ENCODE measurements around the gene DHRSX.

DHRSX gene

DNA sequence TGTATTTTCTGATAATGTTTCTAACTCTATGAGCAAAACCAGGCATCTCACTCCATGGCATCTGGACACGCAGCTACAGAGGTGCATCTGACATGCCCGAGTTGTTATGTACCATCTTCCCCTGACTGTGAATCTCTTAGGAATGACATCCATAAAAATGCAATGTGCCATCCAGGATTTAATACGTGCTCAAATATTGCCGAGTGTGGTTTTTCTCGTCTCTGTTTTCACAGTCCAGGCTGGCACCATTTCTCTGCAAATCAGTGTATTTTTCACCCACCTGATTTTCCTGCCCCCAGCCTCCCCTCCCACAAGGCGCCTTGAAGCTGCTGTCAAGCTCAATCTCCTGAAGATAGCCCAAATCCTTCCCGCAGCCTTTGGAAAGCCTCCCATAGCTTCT, 154.6 kb downstream of the DHRSX start:
- H3K4me1 ChIP-seq (ENCODE audit: control insufficient read depth in 2 of 2, insufficient read depth in 1 of 2, low read depth in 1 of 2, low read length in 2 of 2), result peaks cover 10 to 14% of the 10 kb centered on the region in 2 donors
- H3K36me3 ChIP-seq (replicated peaks in 1 of 2; ENCODE audit: control insufficient read depth in 2 of 2, insufficient read depth in 2 of 2, low read length in 2 of 2), result no peaks in the 10 kb centered on the region
- H3K23ac ChIP-seq (ENCODE audit: low read depth, low read length, poor library complexity), result no peak overlapping the region
- no peak overlapping the region for H2AFZ ChIP-seq (ENCODE audit: low read length)
- H3K79me1 ChIP-seq (ENCODE audit: low read depth, low read length), result peaks cover 2% of the 10 kb centered on the region
- no peak overlapping the region for H2BK15ac ChIP-seq (ENCODE audit: low read length)
- H3K14ac ChIP-seq (ENCODE audit: low read length), result no peak overlapping the region
- no peak overlapping the region for H2BK12ac ChIP-seq (ENCODE audit: low read length)
- no peak overlapping the region for H3K27ac ChIP-seq (replicated peaks; ENCODE audit: low read length)
- no peak overlapping the region for H4K91ac ChIP-seq (ENCODE audit: low read depth, low read length, poor library complexity)
- no peak overlapping the region for H2AK5ac ChIP-seq (ENCODE audit: low read depth, low read length)
- H3K9me3 ChIP-seq (replicated peaks in 1 of 2; ENCODE audit: control insufficient read depth in 2 of 2, insufficient read depth in 1 of 2, low read depth in 1 of 2, low read length in 2 of 2), result peaks cover 2 to 18% of the 10 kb centered on the region in 2 donors
- no peak overlapping the region for H3K9ac ChIP-seq (ENCODE audit: low read depth, low read length, poor library complexity)
- no CpG with 5 or more reads among the region's 7 CpGs for WGBS, 2 donors (ENCODE audit: extremely low coverage in 2 of 2, insufficient read length in 2 of 2, insufficient replicate concordance in 1 of 2)
- H3K4me3 ChIP-seq (ENCODE audit: low read length in 2 of 2), result no peak overlapping the region
- no peak for DNase-seq (ENCODE audit: low spot score)
- peaks cover 0 to 2% (median 0%) of the 10 kb centered on the region in 3 experiments for H3K27me3 ChIP-seq (ENCODE audit: control insufficient read depth in 3 of 3, insufficient read depth in 3 of 3, low read depth in 1 of 3, low read length in 3 of 3)
- no peak overlapping the region for H3K4ac ChIP-seq (ENCODE audit: low read length)
- H2BK120ac ChIP-seq (ENCODE audit: low read depth, low read length), result no peak overlapping the region
- no peak overlapping the region for H3K4me2 ChIP-seq (ENCODE audit: insufficient read depth, low read length, poor library complexity, severe bottlenecking)
- H2BK5ac ChIP-seq (ENCODE audit: low read length), result no peak overlapping the region
- no peak overlapping the region for H4K8ac ChIP-seq (ENCODE audit: low read depth, low read length)
- no peak overlapping the region for H3K18ac ChIP-seq (ENCODE audit: low read length)

DNA sequence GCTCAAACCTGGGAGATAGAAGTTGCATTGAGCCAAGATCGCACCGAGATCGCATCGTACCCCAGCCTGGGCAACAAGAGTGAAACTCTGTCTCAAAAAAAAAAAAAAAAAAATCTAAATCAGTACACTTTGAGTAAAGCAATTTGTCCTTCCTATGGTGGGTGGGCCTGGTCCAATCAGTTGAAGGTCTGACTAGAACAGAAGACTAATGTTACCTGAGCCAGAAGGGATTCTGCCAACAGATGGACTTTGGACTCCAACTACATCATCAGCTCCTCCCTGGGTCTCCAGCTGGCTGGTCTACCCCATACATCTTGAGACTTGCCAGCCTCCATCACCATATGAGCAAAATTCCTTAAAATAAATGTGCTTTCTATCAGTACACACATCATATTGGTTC, 155.2 kb downstream of the DHRSX start:
- Histone ChIP-seq H3K27me3 (ENCODE audit: control insufficient read depth in 3 of 3, insufficient read depth in 3 of 3, low read depth in 1 of 3, low read length in 3 of 3) (peaks cover 0 to 2% (median 0%) of the 10 kb centered on the region in 3 experiments), H3K4ac (ENCODE audit: low read length) (no peak overlapping the region)
- no CpG with 5 or more reads among the region's 4 CpGs for WGBS, 2 donors (ENCODE audit: extremely low coverage in 2 of 2, insufficient read length in 2 of 2, insufficient replicate concordance in 1 of 2)

GRCh38 chrX:2343413-2343812, 157.4 kb downstream of the DHRSX start:
- no peak overlapping the region for H3K27ac ChIP-seq (replicated peaks; ENCODE audit: low read length)

More for the DNA sequence above, 155.2 kb downstream of the DHRSX start:
- Histone ChIP-seq H3K4me3 (ENCODE audit: low read length in 2 of 2) (no peak overlapping the region), H2BK15ac (ENCODE audit: low read length) (no peak overlapping the region), H3K4me2 (ENCODE audit: insufficient read depth, low read length, poor library complexity, severe bottlenecking) (no peak overlapping the region), H3K79me1 (ENCODE audit: low read depth, low read length) (peaks cover 2% of the 10 kb centered on the region), H2BK12ac (ENCODE audit: low read length) (no peak overlapping the region), H3K9me3 (replicated peaks in 1 of 2; ENCODE audit: control insufficient read depth in 2 of 2, insufficient read depth in 1 of 2, low read depth in 1 of 2, low read length in 2 of 2) (peaks cover 5 to 18% of the 10 kb centered on the region in 2 donors), H2BK5ac (ENCODE audit: low read length) (no peak overlapping the region), H3K4me1 (ENCODE audit: control insufficient read depth in 2 of 2, insufficient read depth in 1 of 2, low read depth in 1 of 2, low read length in 2 of 2) (peaks cover 12 to 14% of the 10 kb centered on the region in 2 donors), H4K8ac (ENCODE audit: low read depth, low read length) (no peak overlapping the region), H2BK120ac (ENCODE audit: low read depth, low read length) (no peak overlapping the region), H3K9ac (ENCODE audit: low read depth, low read length, poor library complexity) (no peak overlapping the region), H3K23ac (ENCODE audit: low read depth, low read length, poor library complexity) (no peak overlapping the region), H3K27ac (replicated peaks; ENCODE audit: low read length) (no peak overlapping the region), H2AFZ (ENCODE audit: low read length) (no peak overlapping the region), H4K91ac (ENCODE audit: low read depth, low read length, poor library complexity) (no peak overlapping the region), H2AK5ac (ENCODE audit: low read depth, low read length) (no peak overlapping the region), H3K18ac (ENCODE audit: low read length) (no peak overlapping the region), H3K36me3 (replicated peaks in 1 of 2; ENCODE audit: control insufficient read depth in 2 of 2, insufficient read depth in 2 of 2, low read length in 2 of 2) (no peaks in the 10 kb centered on the region), H3K14ac (ENCODE audit: low read length) (no peak overlapping the region)
- DNase-seq (ENCODE audit: low spot score), result no peak

DNA sequence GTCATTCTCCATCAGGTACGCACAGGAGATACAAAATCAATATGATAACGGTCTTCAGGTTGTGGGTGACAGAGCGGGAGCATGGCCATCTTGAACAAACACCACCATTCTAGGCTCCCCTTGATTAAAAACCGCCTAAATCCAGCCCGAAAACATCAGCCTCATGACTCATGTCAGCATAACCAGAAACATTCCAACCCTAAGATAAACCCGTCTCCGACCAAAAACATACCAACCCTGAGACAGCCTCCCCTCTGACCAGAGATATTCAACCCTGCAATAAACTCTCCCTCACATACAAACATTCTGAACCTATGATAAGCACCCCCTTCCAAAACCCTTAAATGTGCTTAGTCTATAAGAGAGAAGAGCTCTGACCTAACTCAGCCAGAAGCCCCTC, 157.9 kb downstream of the DHRSX start:
- Histone ChIP-seq H2BK5ac (ENCODE audit: low read length) (no peak overlapping the region), H4K91ac (ENCODE audit: low read depth, low read length, poor library complexity) (no peak overlapping the region), H3K27me3 (ENCODE audit: control insufficient read depth in 3 of 3, insufficient read depth in 3 of 3, low read depth in 1 of 3, low read length in 3 of 3) (peaks cover 0 to under 1% (median 0%) of the 10 kb centered on the region in 3 experiments), H3K9ac (ENCODE audit: low read depth, low read length, poor library complexity) (no peak overlapping the region), H3K4me3 (ENCODE audit: low read length in 2 of 2) (no peak overlapping the region), H3K9me3 (replicated peaks in 1 of 2; ENCODE audit: control insufficient read depth in 2 of 2, insufficient read depth in 1 of 2, low read depth in 1 of 2, low read length in 2 of 2) (peaks cover 5 to 24% of the 10 kb centered on the region in 2 donors), H2BK15ac (ENCODE audit: low read length) (no peak overlapping the region), H3K4me1 (ENCODE audit: control insufficient read depth in 2 of 2, insufficient read depth in 1 of 2, low read depth in 1 of 2, low read length in 2 of 2) (peaks cover 3 to 4% of the 10 kb centered on the region in 2 donors), H4K8ac (ENCODE audit: low read depth, low read length) (no peak overlapping the region), H3K18ac (ENCODE audit: low read length) (no peak overlapping the region), H3K14ac (ENCODE audit: low read length) (no peak overlapping the region), H3K36me3 (replicated peaks in 1 of 2; ENCODE audit: control insufficient read depth in 2 of 2, insufficient read depth in 2 of 2, low read length in 2 of 2) (no peaks in the 10 kb centered on the region), H3K79me1 (ENCODE audit: low read depth, low read length) (peaks cover 2% of the 10 kb centered on the region), H2AK5ac (ENCODE audit: low read depth, low read length) (no peak overlapping the region), H3K27ac (replicated peaks; ENCODE audit: low read length) (no peak overlapping the region), H3K4me2 (ENCODE audit: insufficient read depth, low read length, poor library complexity, severe bottlenecking) (no peak overlapping the region), H2AFZ (ENCODE audit: low read length) (no peak overlapping the region), H3K23ac (ENCODE audit: low read depth, low read length, poor library complexity) (no peak overlapping the region), H2BK12ac (ENCODE audit: low read length) (no peak overlapping the region), H2BK120ac (ENCODE audit: low read depth, low read length) (no peak overlapping the region), H3K4ac (ENCODE audit: low read length) (no peak overlapping the region)
- WGBS, 2 donors (ENCODE audit: extremely low coverage in 2 of 2, insufficient read length in 2 of 2, insufficient replicate concordance in 1 of 2), result no CpG with 5 or more reads among the region's 7 CpGs
- DNase-seq (ENCODE audit: low spot score), result no peak

More at GRCh38 chrX:2343413-2343812, 157.4 kb downstream of the DHRSX start:
- Histone ChIP-seq H2BK15ac (ENCODE audit: low read length) (no peak overlapping the region), H4K8ac (ENCODE audit: low read depth, low read length) (no peak overlapping the region), H2AFZ (ENCODE audit: low read length) (no peak overlapping the region), H2AK5ac (ENCODE audit: low read depth, low read length) (no peak overlapping the region), H2BK120ac (ENCODE audit: low read depth, low read length) (no peak overlapping the region), H3K9me3 (replicated peaks in 1 of 2; ENCODE audit: control insufficient read depth in 2 of 2, insufficient read depth in 1 of 2, low read depth in 1 of 2, low read length in 2 of 2) (peaks cover 5 to 24% of the 10 kb centered on the region in 2 donors), H3K79me1 (ENCODE audit: low read depth, low read length) (peaks cover 2% of the 10 kb centered on the region), H3K36me3 (replicated peaks in 1 of 2; ENCODE audit: control insufficient read depth in 2 of 2, insufficient read depth in 2 of 2, low read length in 2 of 2) (no peaks in the 10 kb centered on the region), H3K4ac (ENCODE audit: low read length) (no peak overlapping the region), H4K91ac (ENCODE audit: low read depth, low read length, poor library complexity) (no peak overlapping the region), H3K23ac (ENCODE audit: low read depth, low read length, poor library complexity) (no peak overlapping the region), H3K4me2 (ENCODE audit: insufficient read depth, low read length, poor library complexity, severe bottlenecking) (no peak overlapping the region), H3K14ac (ENCODE audit: low read length) (no peak overlapping the region), H2BK5ac (ENCODE audit: low read length) (no peak overlapping the region), H3K9ac (ENCODE audit: low read depth, low read length, poor library complexity) (no peak overlapping the region), H2BK12ac (ENCODE audit: low read length) (no peak overlapping the region), H3K4me3 (ENCODE audit: low read length in 2 of 2) (no peak overlapping the region), H3K4me1 (ENCODE audit: control insufficient read depth in 2 of 2, insufficient read depth in 1 of 2, low read depth in 1 of 2, low read length in 2 of 2) (peaks cover 8% of the 10 kb centered on the region in 2 donors), H3K27me3 (ENCODE audit: control insufficient read depth in 3 of 3, insufficient read depth in 3 of 3, low read depth in 1 of 3, low read length in 3 of 3) (peaks cover 0 to 2% (median 0%) of the 10 kb centered on the region in 3 experiments), H3K18ac (ENCODE audit: low read length) (no peak overlapping the region)
- DNase-seq (ENCODE audit: low spot score), result no peak
- WGBS, 2 donors (ENCODE audit: extremely low coverage in 2 of 2, insufficient read length in 2 of 2, insufficient replicate concordance in 1 of 2), result 100% methylated on average over 1 of the region's 4 CpGs; no CpG with 5 or more reads in 1 of the 2 donors
